Measurements from ENCODE around the gene MED12L.

GRCh38 chr3:151265166-151265565, 179.7 kb downstream of the MED12L start:
- TF ChIP-seq CTCF (IDR thresholded peaks at IDR 0.05) = no peak
- no peak for TF ChIP-seq POLR2A (IDR thresholded peaks at IDR 0.05)
- no peak for TF ChIP-seq POLR2AphosphoS5 (IDR thresholded peaks at IDR 0.05)
- TF ChIP-seq EP300 (IDR thresholded peaks at IDR 0.05) = peak in 1 of 4 donors; percentile 32
